NCI-H2029 (cell line): ENCODE results near the gene BCL2L13.
A peak's percentile ranks its signal among the peaks of the same experiment; 100 is the strongest.
"Not testable (repeated sequence)": the region's sequence is repeated elsewhere in the genome, so short reads cannot be mapped to it uniquely, and the experiment has no call there.

Source experiments
- DNase-seq: peaks from one replicate; lab custom pipeline; 2025; lab: John Stamatoyannopoulos, UW

Gene BCL2L13

DNA sequence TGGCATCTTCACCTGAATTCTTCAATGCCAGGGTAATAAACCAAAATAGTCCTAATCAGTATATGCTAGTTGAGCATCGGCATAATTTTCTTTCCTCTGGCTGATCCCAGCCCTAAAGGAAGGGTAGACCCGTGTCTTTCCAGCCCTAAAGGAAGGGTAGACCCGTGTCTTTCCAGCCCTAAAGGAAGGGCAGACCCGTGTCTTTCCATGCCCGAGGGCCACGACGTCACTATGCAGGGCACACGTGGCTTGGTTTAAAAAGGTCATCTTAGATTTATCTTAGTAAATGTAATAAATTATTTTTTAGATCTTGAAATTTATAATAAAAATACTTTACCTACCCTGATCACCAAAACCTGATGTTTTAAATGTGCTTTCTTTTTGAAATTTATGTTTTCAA, 90.2 kb downstream of the BCL2L13 start:
- no peak for DNase-seq

DNA sequence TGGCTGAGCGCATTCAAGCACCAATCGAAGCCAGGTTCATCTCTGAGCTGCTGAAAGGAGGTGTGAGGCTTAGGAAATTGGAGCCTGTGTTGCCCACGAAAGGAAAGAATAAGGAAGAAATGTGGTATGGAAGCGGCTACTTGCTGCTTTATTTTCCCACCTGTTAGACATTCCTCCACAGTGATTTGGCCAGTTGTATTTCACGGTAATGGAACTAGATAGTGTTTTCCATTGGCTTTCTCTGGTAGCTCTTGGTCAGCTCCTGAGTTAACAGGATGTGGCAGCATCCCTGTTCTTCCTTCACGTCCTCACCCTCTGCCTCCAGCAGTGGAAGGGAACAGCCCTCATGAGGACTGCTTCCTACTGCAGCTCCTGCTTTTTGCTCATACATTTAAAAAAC, 91.0 kb downstream of the BCL2L13 start:
- DNase-seq, result no peak

DNA sequence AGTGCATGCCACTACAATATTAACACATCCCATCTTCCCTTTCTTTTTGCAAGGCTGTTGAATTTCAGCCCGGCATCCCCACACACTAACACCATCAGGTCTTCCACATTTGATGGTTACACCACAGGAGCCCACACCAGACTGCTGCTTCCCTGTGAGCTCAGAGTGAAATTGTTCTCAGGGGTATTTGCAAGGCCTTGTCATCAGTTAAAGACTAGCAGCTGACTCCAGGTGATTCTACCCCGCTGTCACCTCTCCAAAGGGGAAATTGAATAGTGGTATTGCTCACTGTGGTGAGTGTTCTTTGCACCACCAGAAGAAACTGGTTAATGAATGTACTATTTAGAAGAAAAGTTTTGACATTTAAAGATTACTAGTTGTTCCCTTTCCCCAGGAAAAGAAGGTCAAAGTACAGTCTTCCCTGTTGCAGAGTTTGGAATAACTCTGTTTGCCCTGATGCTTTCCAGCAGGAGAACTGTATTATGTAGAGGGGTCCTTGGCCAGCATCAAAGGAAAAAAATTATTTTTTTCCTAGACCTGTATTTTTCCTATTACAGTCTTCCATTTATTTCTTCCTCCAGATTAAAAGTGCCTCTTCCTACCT, 93.8 kb downstream of the BCL2L13 start:
- DNase-seq, result no peak

DNA sequence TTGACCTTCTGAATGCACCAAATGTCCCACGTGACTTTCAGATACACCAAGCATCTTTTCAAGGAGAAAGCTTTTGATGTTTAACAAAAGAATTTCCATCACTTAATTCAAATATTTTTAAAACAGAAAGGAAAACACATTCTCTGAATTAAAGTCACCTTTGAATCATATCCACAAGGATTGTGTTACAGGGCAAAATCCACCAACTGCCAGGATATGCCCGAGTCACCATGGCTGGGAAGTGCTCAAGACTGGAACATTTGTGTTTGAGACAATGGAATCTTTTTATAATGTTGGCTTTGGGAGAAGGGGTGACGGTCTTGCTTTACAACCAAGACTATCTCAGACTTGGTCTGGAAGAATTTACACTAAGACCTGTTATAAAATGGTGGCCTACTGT, 94.9 kb downstream of the BCL2L13 start:
- DNase-seq, result no peak

DNA sequence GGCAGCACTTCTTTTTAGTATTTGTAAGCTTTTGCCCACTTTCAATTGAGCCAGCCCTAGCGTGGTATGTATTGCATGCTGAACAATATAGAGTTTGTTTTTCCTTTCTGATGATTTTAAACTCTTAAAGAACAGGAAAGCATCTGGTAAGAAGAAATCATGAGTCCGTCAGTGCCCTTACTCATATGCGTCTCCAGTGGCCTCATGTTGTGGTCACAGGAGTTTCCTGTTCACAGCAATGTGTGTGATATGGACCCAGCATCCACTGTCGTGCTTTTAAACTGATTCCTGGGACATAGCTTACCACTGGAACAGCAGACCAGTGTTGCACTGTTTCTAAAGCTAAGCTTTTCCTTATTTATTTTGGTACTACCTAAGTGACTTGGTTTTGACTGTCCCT, 95.6 kb downstream of the BCL2L13 start:
- no peak for DNase-seq

DNA sequence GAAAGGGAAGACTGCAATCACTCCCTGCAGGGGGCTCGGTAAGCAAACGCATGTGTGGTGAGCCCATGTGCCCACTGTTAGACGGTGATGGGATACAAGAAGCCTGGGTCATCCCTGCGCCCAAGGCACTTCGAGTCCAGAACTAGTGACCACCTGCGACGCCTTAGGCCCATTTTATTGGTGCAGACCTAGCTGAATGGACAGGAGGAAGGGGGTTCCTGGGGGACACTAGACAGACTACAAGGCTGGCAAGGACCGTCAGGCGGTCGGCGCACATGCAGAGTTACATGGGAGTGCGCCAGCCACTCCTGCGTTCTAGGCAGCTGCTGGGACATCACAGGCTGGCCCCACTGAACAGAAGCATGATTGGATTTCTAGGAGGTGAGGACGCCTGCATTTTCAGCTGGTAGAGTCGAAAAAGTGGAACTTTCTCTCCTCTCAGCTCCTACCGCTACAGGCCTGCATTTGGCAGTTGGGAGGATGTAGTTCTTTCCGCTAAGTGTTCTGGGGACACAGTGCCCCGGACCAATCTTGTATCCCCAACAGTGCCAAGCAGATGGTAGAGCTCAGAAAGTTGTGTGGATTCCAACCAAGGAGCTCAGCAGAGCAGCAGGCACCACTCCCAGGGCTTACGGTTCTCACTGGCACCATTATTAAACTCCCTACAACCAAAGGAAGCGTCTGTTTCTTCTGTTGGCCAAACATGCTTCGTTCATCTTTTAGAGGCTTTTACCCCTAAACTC, 100.0 kb downstream of the BCL2L13 start:
- no peak for DNase-seq

DNA sequence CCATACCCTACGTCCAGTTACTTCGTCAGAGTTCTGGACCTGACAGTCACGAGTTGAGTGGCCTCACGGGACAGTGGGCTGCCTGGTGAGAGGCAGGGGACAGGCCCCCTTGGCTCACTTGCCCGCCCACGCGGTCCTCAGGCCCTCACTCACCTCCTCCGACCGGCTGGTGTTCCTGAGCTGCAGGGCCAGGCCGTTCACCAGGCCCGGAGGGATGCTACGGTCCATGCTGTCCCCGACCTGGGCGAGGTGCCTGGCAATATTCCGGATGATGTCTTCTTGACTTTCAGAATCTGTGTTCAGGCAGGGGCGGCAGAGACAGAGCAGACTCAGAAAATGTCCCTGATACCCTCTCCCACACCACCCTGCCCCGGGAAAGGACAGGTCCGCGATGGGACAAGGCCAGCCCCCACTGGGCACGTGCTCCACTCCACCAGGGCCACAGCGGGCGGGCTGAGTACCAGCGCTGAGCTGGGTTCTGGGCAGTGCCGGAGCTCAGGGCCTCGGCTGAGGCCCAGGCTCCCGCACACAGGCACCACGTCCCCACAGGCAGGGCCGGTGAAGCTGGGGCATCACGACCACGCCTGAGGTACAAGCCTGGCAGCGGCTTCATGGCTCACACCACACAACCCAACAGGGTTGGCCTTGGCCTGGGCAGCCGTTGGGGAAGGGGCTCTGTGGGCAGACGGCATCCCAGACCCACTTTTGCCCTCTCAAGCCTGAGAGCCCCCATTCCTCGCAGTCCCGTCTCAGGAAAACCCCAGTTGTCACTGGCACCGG, 100.8 kb downstream of the BCL2L13 start:
- no peak for DNase-seq

DNA sequence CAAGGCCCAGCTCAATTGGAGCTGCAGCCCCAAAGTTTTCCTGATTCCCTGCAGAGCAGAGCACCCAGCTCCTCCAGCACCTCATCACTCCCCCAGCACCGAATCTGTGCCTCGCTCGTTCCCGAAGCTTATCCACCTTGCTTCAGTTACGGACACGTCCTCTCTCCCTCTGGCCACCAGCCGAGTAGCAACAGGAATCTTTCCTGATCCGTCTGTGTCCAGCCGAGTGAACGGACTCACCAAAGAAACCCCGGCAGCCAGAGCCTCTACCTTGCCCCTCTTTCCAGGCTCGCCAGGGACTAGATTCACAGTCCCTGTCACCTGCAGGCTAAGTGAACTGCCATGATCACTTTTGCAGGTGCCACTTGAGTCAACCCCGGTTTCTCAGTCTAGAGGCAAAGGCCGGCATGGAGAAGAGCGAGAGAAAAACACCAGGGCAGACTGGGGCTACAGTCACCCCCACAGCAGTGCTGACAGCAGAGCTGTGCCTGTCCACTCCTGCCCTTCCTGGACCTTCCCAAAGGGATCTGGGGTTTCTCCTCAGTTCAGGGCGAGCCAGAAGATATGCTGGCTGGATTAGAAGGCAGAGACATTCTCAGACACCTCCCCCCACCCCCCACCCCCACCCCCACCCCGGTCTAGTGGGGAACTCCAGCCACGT, 103.4 kb downstream of the BCL2L13 start:
- DNase-seq, result no peak

DNA sequence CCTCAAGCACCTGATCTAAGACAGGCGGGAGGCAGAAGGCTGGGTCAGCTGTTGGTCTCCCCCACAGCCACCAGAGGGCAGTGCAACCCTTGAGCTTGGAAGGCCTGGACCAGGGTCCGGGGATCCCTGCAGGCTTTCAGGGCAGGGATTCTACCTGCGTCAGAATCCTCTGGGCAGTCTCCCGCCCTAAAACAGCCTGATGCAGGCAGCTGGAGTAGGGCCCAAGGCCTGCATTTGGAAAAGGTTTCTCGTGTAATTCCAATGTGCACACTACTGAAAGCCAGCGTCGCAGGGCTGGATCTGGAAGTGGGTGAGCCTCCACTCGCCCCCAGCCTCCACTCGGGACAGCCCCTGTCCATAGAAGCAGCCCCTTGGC, 104.0 kb downstream of the BCL2L13 start:
- peak; percentile 70 for DNase-seq

DNA sequence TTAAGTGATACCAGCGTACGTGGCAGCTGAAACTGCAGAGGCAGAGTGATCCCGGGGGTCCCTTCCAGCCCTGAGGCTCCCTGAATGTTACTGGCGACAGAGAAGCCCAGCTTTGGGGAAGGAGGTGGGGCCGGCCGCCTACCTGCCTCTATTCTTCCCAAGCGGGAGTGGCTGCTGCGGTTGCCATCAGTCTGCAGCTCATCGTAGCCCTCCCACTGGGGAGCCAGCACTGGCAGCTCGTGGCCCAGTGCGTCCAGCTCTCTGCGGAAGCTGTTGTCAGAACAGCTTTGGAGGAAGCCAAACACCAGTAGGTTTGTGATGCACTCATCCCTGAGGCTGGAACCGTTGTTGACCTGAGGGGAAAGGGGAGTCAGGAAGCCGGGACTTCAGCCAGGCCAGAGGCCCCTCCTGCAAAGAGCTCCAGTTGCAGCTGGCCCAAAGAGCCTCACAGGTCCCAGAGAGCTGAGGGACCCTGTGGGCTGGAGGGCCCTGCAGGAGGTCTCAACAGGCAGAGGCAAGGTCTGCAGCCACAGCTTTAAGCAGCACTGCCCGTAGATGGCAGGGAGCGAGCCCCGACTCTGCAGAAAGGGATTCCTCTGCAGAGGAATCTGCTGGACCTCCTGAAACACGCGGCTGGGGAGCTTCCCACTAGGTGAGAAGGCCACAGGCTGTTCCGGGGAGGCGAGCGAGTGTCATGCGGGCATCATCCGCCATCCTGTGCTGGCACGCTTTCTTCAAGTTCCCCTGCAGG, 105.3 kb downstream of the BCL2L13 start:
- no peak for DNase-seq

DNA sequence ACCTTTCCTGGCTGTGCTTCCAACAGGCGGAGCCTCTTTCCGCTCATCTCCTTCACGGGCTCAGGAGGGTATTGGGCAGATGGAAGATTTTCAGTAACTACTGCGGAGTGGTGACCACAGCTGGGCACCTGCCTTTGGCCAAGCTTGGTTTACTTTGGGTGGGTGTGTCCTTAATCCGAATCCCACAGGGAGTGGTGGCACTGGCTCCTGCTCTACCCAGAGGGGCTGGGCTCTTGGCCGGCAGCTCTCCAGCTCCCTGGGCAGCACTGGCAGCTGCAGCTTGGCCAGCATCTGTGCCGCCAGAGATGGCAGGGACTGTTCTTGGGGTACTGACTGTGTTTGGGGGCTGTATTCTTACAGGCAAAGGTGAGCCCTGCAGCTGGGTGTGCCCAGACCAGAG, 105.9 kb downstream of the BCL2L13 start:
- no peak for DNase-seq

DNA sequence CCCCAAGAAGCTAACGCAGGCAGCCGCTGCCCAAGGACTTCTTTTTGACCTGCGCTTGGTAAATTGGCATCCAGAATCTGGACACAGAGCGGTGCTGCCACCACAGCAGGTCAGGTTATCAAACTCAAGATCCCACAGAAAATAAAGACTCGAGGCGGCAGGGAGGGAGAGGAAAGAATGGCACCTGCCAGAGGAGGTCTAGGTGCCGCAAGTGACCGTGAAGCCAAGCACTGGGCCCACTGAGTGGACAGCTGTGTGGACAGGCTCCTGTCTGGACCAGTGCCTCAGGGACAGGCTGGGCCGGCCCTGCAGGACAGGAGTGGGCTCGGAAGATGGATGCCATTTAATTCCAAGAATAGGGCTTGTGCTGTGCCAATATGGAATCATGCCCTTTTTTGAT, 108.4 kb downstream of the BCL2L13 start:
- DNase-seq, result no peak

DNA sequence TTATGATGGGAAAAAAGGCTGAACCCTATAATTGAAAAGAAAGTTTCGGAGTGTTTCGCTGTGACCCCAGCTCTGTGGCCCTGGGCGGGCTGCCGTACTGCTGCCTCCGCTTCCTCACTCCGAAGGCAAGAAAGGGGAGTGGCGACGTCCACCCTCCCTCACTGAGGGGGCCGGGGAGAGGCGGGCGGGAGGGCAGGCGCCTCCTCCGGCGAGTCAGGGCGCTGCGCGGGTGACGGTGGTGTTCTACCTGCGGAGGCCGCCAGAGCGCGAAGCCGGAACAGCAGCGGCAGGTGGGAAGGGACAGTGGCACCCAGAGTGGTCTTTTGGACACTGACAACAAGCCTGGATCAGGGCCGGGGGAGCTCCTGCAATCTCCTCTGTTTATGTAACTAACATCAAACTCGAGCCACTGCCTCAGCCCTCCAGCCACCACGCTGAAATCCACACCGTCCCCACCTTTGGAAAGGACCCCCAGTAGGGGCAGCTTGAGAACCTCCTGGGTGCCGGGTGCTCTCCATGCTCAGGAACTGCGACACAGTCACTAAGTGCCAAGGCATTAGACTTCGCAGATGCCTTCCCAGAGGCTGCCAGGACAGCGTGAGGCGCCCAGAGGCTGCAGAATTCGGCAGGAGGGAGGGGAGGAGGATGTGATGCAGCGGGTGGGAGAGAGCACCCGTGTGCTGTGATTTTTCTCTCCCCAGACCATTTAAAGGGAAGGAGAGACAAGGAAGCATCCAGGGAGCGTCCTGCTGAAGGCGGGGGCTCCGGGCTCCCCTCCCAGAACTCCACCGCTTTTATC, 110.2 kb downstream of the BCL2L13 start:
- no peak for DNase-seq

DNA sequence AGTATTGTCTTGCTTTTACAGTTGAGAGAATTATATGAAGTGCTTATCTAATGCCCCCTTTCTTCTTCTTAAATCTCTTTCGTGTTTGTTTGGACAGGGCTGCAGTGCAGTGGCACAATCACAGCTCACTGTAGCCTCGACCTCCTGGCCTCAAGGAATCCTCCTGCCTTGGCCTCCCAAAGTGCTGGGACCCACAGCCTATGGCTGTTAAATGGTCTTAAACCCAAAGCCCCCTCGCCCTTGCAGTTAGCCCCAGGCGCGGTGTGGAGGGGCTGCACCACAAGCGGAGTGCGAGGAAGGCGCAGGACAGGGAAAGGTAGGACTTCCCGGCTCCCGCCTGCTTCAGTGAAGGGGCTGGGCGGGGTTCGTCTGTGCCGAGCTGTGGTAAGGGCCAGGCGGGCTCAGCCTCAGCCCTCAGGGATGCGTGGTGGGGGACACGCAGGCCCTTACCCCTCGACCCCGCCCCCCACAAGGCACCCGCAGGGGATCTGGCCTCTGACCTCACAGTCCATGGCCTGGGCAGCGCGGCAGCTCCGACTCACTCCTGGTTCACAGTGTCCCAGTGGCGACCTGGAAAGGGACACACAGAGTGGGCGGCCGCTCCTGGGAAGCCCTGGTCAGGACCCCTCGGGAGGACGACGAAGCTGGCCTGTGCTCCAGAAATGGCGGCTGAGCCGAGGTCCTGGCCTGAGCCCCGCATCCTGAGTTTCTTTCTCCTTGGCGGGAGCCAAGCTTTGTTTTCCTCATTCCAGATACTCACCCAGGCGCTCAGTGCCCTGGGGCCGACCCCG, 111.2 kb downstream of the BCL2L13 start:
- DNase-seq, result no peak

DNA sequence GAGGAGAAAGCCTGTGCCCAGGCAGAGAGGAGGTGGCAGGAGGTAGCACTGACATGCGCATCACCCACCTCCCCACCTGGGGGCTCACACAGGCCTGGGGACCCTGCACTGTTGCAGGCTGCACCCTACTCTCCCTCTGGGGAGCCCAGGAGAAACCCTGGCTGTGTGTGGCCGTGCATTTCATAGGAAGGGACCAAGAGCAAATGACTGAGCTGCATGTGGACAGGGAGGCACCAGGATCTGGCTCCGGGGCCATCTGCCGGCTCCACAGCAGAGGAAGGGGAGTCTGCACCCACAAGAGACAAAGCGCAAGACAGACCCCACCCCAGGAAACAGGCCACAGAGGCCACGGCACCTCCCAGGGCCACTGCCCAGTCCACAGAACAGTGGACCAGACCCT, 113.0 kb downstream of the BCL2L13 start:
- no peak for DNase-seq

DNA sequence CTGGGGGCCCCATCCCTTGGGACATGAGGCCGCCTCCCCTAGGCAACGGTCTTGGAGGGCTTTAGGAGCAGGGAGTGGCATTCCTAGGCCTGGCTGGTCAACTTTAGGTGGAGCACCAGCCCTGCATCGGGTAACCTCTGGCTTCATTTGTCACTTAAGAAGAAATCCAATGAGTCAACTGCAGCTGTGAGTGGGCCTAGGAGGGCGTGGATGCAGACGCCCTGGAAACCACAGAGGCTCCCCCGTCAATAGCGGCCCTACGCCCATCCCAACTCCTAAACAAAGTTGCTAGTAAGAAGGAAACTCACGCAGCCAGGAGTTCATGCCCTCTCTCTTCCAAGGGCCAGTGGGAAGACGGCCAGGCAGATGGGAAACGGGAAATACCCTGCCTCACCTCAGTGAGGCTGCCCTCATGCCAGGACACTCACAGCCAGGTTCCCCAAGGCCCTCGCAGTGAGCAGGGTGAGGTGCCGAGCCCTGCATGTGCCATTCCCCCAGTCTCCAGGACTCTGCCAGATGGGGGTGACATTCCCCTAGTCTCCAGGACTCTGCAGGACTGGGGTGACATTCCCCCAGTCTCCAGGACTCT, 114.9 kb downstream of the BCL2L13 start:
- DNase-seq, result no peak

DNA sequence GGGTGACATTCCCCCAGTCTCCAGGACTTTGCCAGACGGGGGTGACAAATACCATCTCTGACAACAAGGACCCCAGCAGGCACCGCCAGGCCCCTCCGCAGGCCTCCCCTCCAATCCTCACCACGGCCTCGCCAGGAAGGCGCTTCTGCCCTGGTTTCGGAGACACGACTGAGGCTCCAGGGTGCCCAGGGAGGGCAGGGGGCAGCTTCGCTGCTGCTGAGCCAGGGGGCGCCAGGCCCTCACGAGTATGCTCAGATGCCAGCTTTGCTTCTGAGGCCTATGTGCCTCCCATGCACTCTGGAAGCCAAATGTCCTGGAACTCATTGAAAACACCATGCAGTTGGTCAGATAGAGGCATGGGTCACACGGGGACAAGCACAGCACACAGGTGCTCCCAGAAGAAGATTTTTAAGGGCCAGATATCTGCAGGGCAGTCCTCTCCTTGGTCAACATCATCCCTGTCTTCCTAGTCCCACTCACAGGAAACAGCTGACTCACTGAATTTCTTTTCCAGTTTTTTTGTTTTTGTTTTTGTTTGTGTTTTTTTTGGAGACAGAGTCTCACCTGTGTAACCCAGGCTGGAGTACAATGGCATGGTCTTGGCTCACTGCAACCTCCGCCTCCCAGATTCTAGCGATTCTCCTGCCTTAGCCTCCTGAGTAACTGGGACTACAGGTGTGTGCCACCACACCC, 115.8 kb downstream of the BCL2L13 start:
- no peak for DNase-seq

DNA sequence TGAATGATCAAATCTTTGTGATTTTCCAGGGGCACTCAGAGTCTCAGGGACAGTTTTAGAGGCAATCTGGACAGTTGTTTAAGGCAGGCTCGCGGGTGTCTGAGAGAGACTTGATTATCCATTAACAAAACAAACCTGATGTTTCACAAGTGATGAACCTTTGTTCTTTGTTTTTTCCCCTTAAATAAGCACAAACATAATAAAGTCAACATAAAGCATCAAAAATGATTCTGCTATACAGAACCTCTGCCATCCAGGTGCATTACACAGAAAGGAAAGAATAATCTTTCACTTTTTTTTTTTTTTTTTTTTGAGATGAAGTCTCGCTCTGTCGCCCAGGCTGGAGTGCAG, 122.6 kb downstream of the BCL2L13 start:
- no peak for DNase-seq

DNA sequence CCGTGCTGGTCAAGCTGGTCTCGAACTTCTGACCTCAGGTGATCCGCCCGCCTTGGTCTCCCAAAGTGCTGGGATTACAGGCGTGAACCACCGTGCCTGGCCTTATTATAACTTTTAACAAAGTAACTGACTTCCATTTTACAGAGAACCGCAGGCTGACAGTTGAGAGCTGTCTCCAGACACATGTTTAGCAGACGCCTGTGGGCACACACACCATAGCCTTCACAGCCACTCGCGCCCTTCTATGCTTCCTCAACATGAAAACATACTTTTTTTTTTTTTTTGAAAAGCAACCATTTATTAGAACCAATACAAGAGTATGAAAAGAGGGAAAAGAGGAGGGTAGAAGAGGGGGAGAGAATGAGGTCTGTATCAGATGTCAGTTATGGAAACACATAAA, 124.9 kb downstream of the BCL2L13 start:
- DNase-seq, result not testable (repeated sequence)
